ENCODE measurements around the gene GPR82. TPM values are rescaled to one million over a fixed set of nuclear protein-coding genes. Genes with fewer than 3 reads are reported as not detected.
"Not testable (repeated sequence)": the region's sequence is repeated elsewhere in the genome, so short reads cannot be mapped to it uniquely, and the experiment has no call there.

The GPR82 gene, protein sequence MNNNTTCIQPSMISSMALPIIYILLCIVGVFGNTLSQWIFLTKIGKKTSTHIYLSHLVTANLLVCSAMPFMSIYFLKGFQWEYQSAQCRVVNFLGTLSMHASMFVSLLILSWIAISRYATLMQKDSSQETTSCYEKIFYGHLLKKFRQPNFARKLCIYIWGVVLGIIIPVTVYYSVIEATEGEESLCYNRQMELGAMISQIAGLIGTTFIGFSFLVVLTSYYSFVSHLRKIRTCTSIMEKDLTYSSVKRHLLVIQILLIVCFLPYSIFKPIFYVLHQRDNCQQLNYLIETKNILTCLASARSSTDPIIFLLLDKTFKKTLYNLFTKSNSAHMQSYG
- not detected for polyA plus RNA-seq (2013, experiment 1 of 2)
- not detected for polyA plus RNA-seq (2013, experiment 2 of 2)

GRCh38 chrX:41723826-41724225 lies at the start of gene GPR82:
Gene GPR82, plus strand, starts transcription at chrX:41724181. Its CDS starts 2,846 bp downstream, at chrX:41727027.
- Histone ChIP-seq H2BK12ac (ENCODE audit: low read length) (no peak within 1 kb of the TSS), H3K9me3 (replicated peaks in 1 of 2; ENCODE audit: control insufficient read depth in 2 of 2, insufficient read depth in 1 of 2, low read depth in 1 of 2, low read length in 2 of 2) (peaks cover 2 to 7% of the 10 kb centered on the region in 2 donors), H2BK5ac (ENCODE audit: low read length) (no peak within 1 kb of the TSS), H3K4me3 (ENCODE audit: low read length in 2 of 2) (no peak within 1 kb of the TSS), H3K23ac (ENCODE audit: low read depth, low read length, poor library complexity) (no peak within 1 kb of the TSS), H3K4ac (ENCODE audit: low read length) (no peak within 1 kb of the TSS), H3K14ac (ENCODE audit: low read length) (no peak within 1 kb of the TSS), H3K9ac (ENCODE audit: low read depth, low read length, poor library complexity) (no peak within 1 kb of the TSS), H2AK5ac (ENCODE audit: low read depth, low read length) (no peak within 1 kb of the TSS), H3K4me2 (ENCODE audit: insufficient read depth, low read length, poor library complexity, severe bottlenecking) (no peak within 1 kb of the TSS), H3K27ac (replicated peaks; ENCODE audit: low read length) (no peak within 1 kb of the TSS), H2AFZ (ENCODE audit: low read length) (no peak within 1 kb of the TSS), H2BK120ac (ENCODE audit: low read depth, low read length) (no peak within 1 kb of the TSS), H2BK15ac (ENCODE audit: low read length) (no peak within 1 kb of the TSS), H3K79me1 (ENCODE audit: low read depth, low read length) (no peaks in the 10 kb centered on the region), H4K8ac (ENCODE audit: low read depth, low read length) (no peak within 1 kb of the TSS), H3K4me1 (ENCODE audit: control insufficient read depth in 2 of 2, insufficient read depth in 1 of 2, low read depth in 1 of 2, low read length in 2 of 2) (peaks cover 0 to 5% of the 10 kb centered on the region in 2 donors), H3K18ac (ENCODE audit: low read length) (no peak within 1 kb of the TSS), H3K36me3 (replicated peaks in 1 of 2; ENCODE audit: control insufficient read depth in 2 of 2, insufficient read depth in 2 of 2, low read length in 2 of 2) (no peaks in the 10 kb centered on the region), H3K27me3 (ENCODE audit: control insufficient read depth in 3 of 3, insufficient read depth in 3 of 3, low read depth in 1 of 3, low read length in 3 of 3) (no peaks in the 10 kb centered on the region), H4K91ac (ENCODE audit: low read depth, low read length, poor library complexity) (no peak within 1 kb of the TSS)
- no CpG with 5 or more reads among the region's 2 CpGs for WGBS, 2 donors (ENCODE audit: extremely low coverage in 2 of 2, insufficient read length in 2 of 2, insufficient replicate concordance in 1 of 2)
- DNase-seq (ENCODE audit: low spot score): no peak

- not testable (repeated sequence) for H3K9me3 ChIP-seq (replicated peaks in 1 of 2; ENCODE audit: control insufficient read depth in 2 of 2, insufficient read depth in 1 of 2, low read depth in 1 of 2, low read length in 2 of 2); H2BK5ac ChIP-seq (ENCODE audit: low read length); H3K79me1 ChIP-seq (ENCODE audit: low read depth, low read length); H3K36me3 ChIP-seq (replicated peaks in 1 of 2; ENCODE audit: control insufficient read depth in 2 of 2, insufficient read depth in 2 of 2, low read length in 2 of 2); DNase-seq (ENCODE audit: low spot score); H3K4me3 ChIP-seq (ENCODE audit: low read length in 2 of 2); H4K8ac ChIP-seq (ENCODE audit: low read depth, low read length); H3K18ac ChIP-seq (ENCODE audit: low read length); H3K14ac ChIP-seq (ENCODE audit: low read length); H2BK12ac ChIP-seq (ENCODE audit: low read length); H3K4me1 ChIP-seq (ENCODE audit: control insufficient read depth in 2 of 2, insufficient read depth in 1 of 2, low read depth in 1 of 2, low read length in 2 of 2); H2AFZ ChIP-seq (ENCODE audit: low read length); H3K27ac ChIP-seq (replicated peaks; ENCODE audit: low read length); H3K23ac ChIP-seq (ENCODE audit: low read depth, low read length, poor library complexity); H3K4ac ChIP-seq (ENCODE audit: low read length); H3K27me3 ChIP-seq (ENCODE audit: control insufficient read depth in 3 of 3, insufficient read depth in 3 of 3, low read depth in 1 of 3, low read length in 3 of 3); H3K4me2 ChIP-seq (ENCODE audit: insufficient read depth, low read length, poor library complexity, severe bottlenecking); H2BK120ac ChIP-seq (ENCODE audit: low read depth, low read length); H2AK5ac ChIP-seq (ENCODE audit: low read depth, low read length); H3K9ac ChIP-seq (ENCODE audit: low read depth, low read length, poor library complexity); H2BK15ac ChIP-seq (ENCODE audit: low read length); H4K91ac ChIP-seq (ENCODE audit: low read depth, low read length, poor library complexity)
- WGBS, 2 donors (ENCODE audit: extremely low coverage in 2 of 2, insufficient read length in 2 of 2, insufficient replicate concordance in 1 of 2): no CpG with 5 or more reads among the region's 15 CpGs
These were observed 47.6 kb upstream of the GPR82 start for GRCh38 chrX:41676361-41676760.

- no peak overlapping the region for H3K4ac ChIP-seq (ENCODE audit: low read length)
- H3K4me3 ChIP-seq (ENCODE audit: low read length in 2 of 2): no peak overlapping the region
- H2BK12ac ChIP-seq (ENCODE audit: low read length): no peak overlapping the region
- DNase-seq (ENCODE audit: low spot score): no peak
- H3K36me3 ChIP-seq (replicated peaks in 1 of 2; ENCODE audit: control insufficient read depth in 2 of 2, insufficient read depth in 2 of 2, low read length in 2 of 2): no peaks in the 10 kb centered on the region
- H3K27me3 ChIP-seq (ENCODE audit: control insufficient read depth in 3 of 3, insufficient read depth in 3 of 3, low read depth in 1 of 3, low read length in 3 of 3): no peaks in the 10 kb centered on the region
- no peak overlapping the region for H3K27ac ChIP-seq (replicated peaks; ENCODE audit: low read length)
- H3K4me1 ChIP-seq (ENCODE audit: control insufficient read depth in 2 of 2, insufficient read depth in 1 of 2, low read depth in 1 of 2, low read length in 2 of 2): no peaks in the 10 kb centered on the region
- no peak overlapping the region for H3K23ac ChIP-seq (ENCODE audit: low read depth, low read length, poor library complexity)
- H3K14ac ChIP-seq (ENCODE audit: low read length): no peak overlapping the region
- no peaks in the 10 kb centered on the region for H3K9me3 ChIP-seq (replicated peaks in 1 of 2; ENCODE audit: control insufficient read depth in 2 of 2, insufficient read depth in 1 of 2, low read depth in 1 of 2, low read length in 2 of 2)
- no CpG with 5 or more reads among the region's 6 CpGs for WGBS, 2 donors (ENCODE audit: extremely low coverage in 2 of 2, insufficient read length in 2 of 2, insufficient replicate concordance in 1 of 2)
- no peak overlapping the region for H4K8ac ChIP-seq (ENCODE audit: low read depth, low read length)
- no peak overlapping the region for H3K9ac ChIP-seq (ENCODE audit: low read depth, low read length, poor library complexity)
- H2AK5ac ChIP-seq (ENCODE audit: low read depth, low read length): no peak overlapping the region
- H2BK120ac ChIP-seq (ENCODE audit: low read depth, low read length): no peak overlapping the region
- H4K91ac ChIP-seq (ENCODE audit: low read depth, low read length, poor library complexity): no peak overlapping the region
- no peak overlapping the region for H2BK15ac ChIP-seq (ENCODE audit: low read length)
- no peak overlapping the region for H2BK5ac ChIP-seq (ENCODE audit: low read length)
- H2AFZ ChIP-seq (ENCODE audit: low read length): no peak overlapping the region
- no peaks in the 10 kb centered on the region for H3K79me1 ChIP-seq (ENCODE audit: low read depth, low read length)
- no peak overlapping the region for H3K18ac ChIP-seq (ENCODE audit: low read length)
- no peak overlapping the region for H3K4me2 ChIP-seq (ENCODE audit: insufficient read depth, low read length, poor library complexity, severe bottlenecking)
These were observed 46.6 kb upstream of the GPR82 start for GRCh38 chrX:41677183-41678060.

DNA sequence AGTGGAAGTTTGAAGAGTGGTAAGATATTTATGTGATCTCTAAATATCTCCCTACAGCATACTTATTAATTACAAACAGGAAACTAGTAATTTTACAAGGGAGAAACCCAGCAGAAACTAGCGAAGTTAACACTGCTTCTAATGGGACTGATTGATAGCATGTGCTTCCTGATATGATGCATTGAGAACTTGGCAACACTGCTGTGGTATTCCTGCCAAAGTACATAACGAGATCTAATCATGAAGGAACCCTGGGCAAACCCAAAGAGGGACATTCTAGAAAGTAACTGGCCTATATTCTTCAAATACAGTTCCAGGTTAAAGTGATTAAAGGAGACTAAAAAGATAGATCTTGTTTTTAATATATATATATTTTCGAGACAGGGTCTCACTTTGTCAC lies 39.8 kb upstream of the GPR82 start:
- Histone ChIP-seq H3K4me1 (ENCODE audit: control insufficient read depth in 2 of 2, insufficient read depth in 1 of 2, low read depth in 1 of 2, low read length in 2 of 2) (no peaks in the 10 kb centered on the region), H2BK15ac (ENCODE audit: low read length) (no peak overlapping the region), H2AFZ (ENCODE audit: low read length) (no peak overlapping the region), H3K36me3 (replicated peaks in 1 of 2; ENCODE audit: control insufficient read depth in 2 of 2, insufficient read depth in 2 of 2, low read length in 2 of 2) (no peaks in the 10 kb centered on the region), H3K23ac (ENCODE audit: low read depth, low read length, poor library complexity) (no peak overlapping the region), H2AK5ac (ENCODE audit: low read depth, low read length) (no peak overlapping the region), H3K4ac (ENCODE audit: low read length) (no peak overlapping the region), H4K91ac (ENCODE audit: low read depth, low read length, poor library complexity) (no peak overlapping the region), H2BK120ac (ENCODE audit: low read depth, low read length) (no peak overlapping the region), H3K27ac (replicated peaks; ENCODE audit: low read length) (no peak overlapping the region), H2BK12ac (ENCODE audit: low read length) (no peak overlapping the region), H4K8ac (ENCODE audit: low read depth, low read length) (no peak overlapping the region), H3K14ac (ENCODE audit: low read length) (no peak overlapping the region), H3K4me3 (ENCODE audit: low read length in 2 of 2) (no peak overlapping the region), H2BK5ac (ENCODE audit: low read length) (no peak overlapping the region), H3K18ac (ENCODE audit: low read length) (no peak overlapping the region), H3K9me3 (replicated peaks in 1 of 2; ENCODE audit: control insufficient read depth in 2 of 2, insufficient read depth in 1 of 2, low read depth in 1 of 2, low read length in 2 of 2) (no peaks in the 10 kb centered on the region), H3K9ac (ENCODE audit: low read depth, low read length, poor library complexity) (no peak overlapping the region), H3K4me2 (ENCODE audit: insufficient read depth, low read length, poor library complexity, severe bottlenecking) (no peak overlapping the region), H3K79me1 (ENCODE audit: low read depth, low read length) (no peaks in the 10 kb centered on the region), H3K27me3 (ENCODE audit: control insufficient read depth in 3 of 3, insufficient read depth in 3 of 3, low read depth in 1 of 3, low read length in 3 of 3) (no peaks in the 10 kb centered on the region)
- no CpG with 5 or more reads among the region's 3 CpGs for WGBS, 2 donors (ENCODE audit: extremely low coverage in 2 of 2, insufficient read length in 2 of 2, insufficient replicate concordance in 1 of 2)
- no peak for DNase-seq (ENCODE audit: low spot score)

Data from neuronal stem cell (in vitro differentiated cells).